Thyroid gland (tissue), 4 donors: ENCODE measurements around the gene ANKRD40CL. TPM values are rescaled to one million over a fixed set of nuclear protein-coding genes. Genes with fewer than 3 reads are reported as not detected.
A peak's percentile ranks its signal among the peaks of the same experiment; 100 is the strongest.

Source experiments
- DNase-seq, 2 donors: peaks; one replicate each; pipeline ENCODE4 v3.0.0-alpha.2; 2019
- H3K27ac ChIP-seq, 3 donors: fragments of 200-600 bp; sonication (generic); 1 replicate in 2 of 3; 2 replicates in 1 of 3; pipeline ENCODE4 v1.5.1; 2016 to 2019; ENCODE audit warnings: mild to moderate bottlenecking in 1 of 3, moderate library complexity in 1 of 3
- H3K27me3 ChIP-seq: fragments of 200-600 bp; sonication (generic); one replicate; pipeline ENCODE4 v1.5.1; 2019
- H3K36me3 ChIP-seq, 2 donors: fragments of 200-600 bp; sonication (generic); one replicate each; pipeline ENCODE4 v1.5.1; 2016 to 2019
- H3K4me1 ChIP-seq, 2 donors: fragments of 200-600 bp; sonication (generic); one replicate each; pipeline ENCODE4 v1.5.1; 2017 to 2019
- H3K4me3 ChIP-seq, 3 donors: fragments of 200-600 bp; sonication (generic); replicated peaks in 1 of 3; 1 replicate in 2 of 3; 2 replicates in 1 of 3; pipeline ENCODE4 v1.5.1; 2016; ENCODE audit warnings: mild to moderate bottlenecking in 1 of 3
- H3K9me3 ChIP-seq: fragments of 200-600 bp; sonication (generic); one replicate; pipeline ENCODE4 v1.5.1; 2017
- CTCF ChIP-seq, 6 experiments: fragments of 200-600 bp in 3 of 6; fragments of 450-650 bp in 3 of 6; sonication (generic) in 3 of 6; IDR thresholded peaks; one replicate each; pipeline ENCODE4 v1.5.1; 2016 to 2019; ENCODE audit warnings: antibody characterized with exemption in 6 of 6, mild to moderate bottlenecking in 2 of 6, inconsistent platforms in 1 of 6, moderate library complexity in 1 of 6
- POLR2A ChIP-seq, 2 donors: fragments of 450-650 bp; IDR thresholded peaks; one replicate each; pipeline ENCODE4 v1.6.1; 2017; ENCODE audit warnings: antibody characterized with exemption in 2 of 2, mild to moderate bottlenecking in 2 of 2, moderate library complexity in 1 of 2
- WGBS, 2 donors: methylation state at CpG; one replicate each; pipeline ENCODE4 v1.1.5; 2017; 5-methylcytosine and 5-hydroxymethylcytosine counted together
- intact Hi-C: fragments of 100-400 bp; cut with DNase I; formaldehyde crosslinking; loops from one replicate; pipeline ENCODE4 v1.15.1; 2023
- total RNA-seq, 4 donors: library from RNA; depleted of rRNA; stranded (reverse); fragments of >200 nt; gene quantifications; one replicate each; pipeline ENCODE4 v1.2.3, GENCODE V29; 2016

ANKRD40CL gene
- total RNA-seq, 4 donors from 2014 or later, result not detected

GRCh38 chr17:50722746-50723145, 44.6 kb downstream of the ANKRD40CL start:
- Histone ChIP-seq H3K36me3 (no peaks in the 10 kb centered on the region), H3K4me3 (no peak overlapping the region), H3K4me1 (peaks cover 41 to 48% of the 10 kb centered on the region in 2 donors), H3K9me3 (no peaks in the 10 kb centered on the region), H3K27ac (no peak overlapping the region), H3K27me3 (no peaks in the 10 kb centered on the region)
- TF ChIP-seq CTCF (IDR thresholded peaks at IDR 0.05), result no peak
- no peak for TF ChIP-seq POLR2A (IDR thresholded peaks at IDR 0.05)
- 47 to 52% methylated on average over 3 of the region's 3 CpGs for WGBS, 2 donors
- intact Hi-C loops, result no loop called here
- DNase-seq, result no peak

GRCh38 chr17:50721194-50722010, 45.9 kb downstream of the ANKRD40CL start:
- H3K27ac ChIP-seq, result peak overlapping the region in 1 of 3 donors; percentile 99
- H3K4me3 ChIP-seq, result peak overlapping the region in 1 of 3 donors; percentile 76
- intact Hi-C loops, result no loop called here
- H3K4me1 ChIP-seq, result peaks cover 35 to 38% of the 10 kb centered on the region in 2 donors
- no peaks in the 10 kb centered on the region for H3K9me3 ChIP-seq
- 13 to 16% methylated on average over 7 of the region's 7 CpGs for WGBS, 2 donors
- no peak for DNase-seq
- TF ChIP-seq CTCF (IDR thresholded peaks at IDR 0.05), result no peak
- no peak for TF ChIP-seq POLR2A (IDR thresholded peaks at IDR 0.05)
- no peaks in the 10 kb centered on the region for H3K27me3 ChIP-seq
- H3K36me3 ChIP-seq, result no peaks in the 10 kb centered on the region

GRCh38 chr17:50719924-50720794, 47.2 kb downstream of the ANKRD40CL start:
- Histone ChIP-seq H3K36me3 (no peaks in the 10 kb centered on the region), H3K27me3 (no peaks in the 10 kb centered on the region), H3K4me1 (peaks cover 24 to 29% of the 10 kb centered on the region in 2 donors), H3K4me3 (peak overlapping the region; percentile 56 to 76 (median 61)), H3K27ac (peak overlapping the region; percentile 96 to 99 (median 96)), H3K9me3 (no peaks in the 10 kb centered on the region)
- 0 to 1% methylated on average over 20 to 23 of the region's 25 CpGs for WGBS, 2 donors
- intact Hi-C loops, result no loop called here
- TF ChIP-seq CTCF (IDR thresholded peaks at IDR 0.05), result no peak
- peak in 1 of 2 donors; percentile 9 for TF ChIP-seq POLR2A (IDR thresholded peaks at IDR 0.05)
- no peak for DNase-seq

- Histone ChIP-seq H3K9me3 (no peaks in the 10 kb centered on the region), H3K36me3 (no peaks in the 10 kb centered on the region), H3K27me3 (no peaks in the 10 kb centered on the region), H3K4me3 (peak within 1 kb of the TSS; percentile 56 to 76 (median 61)), H3K27ac (peak within 1 kb of the TSS; percentile 96 to 99 (median 96)), H3K4me1 (peaks cover 22 to 29% of the 10 kb centered on the region in 2 donors)
- peak; percentile 43 to 88 for TF ChIP-seq POLR2A (IDR thresholded peaks at IDR 0.05)
- TF ChIP-seq CTCF (IDR thresholded peaks at IDR 0.05), result no peak
- whole genome bisulfite sequencing, 2 donors, result 3 to 9% methylated on average over 14 to 48 of the region's 76 CpGs
- DNase-seq, result peak; percentile 91 to 95
- intact Hi-C loops, result no loop called here
Measured at GRCh38 chr17:50719144-50719923, 48.0 kb downstream of the ANKRD40CL start, which contains the start of gene LUC7L3. LUC7L3 (plus strand) TSS chr17:50719603; CDS start chr17:50719733, 130 bp downstream.
